ENCODE results near the gene ZNF675. TPM values are rescaled to one million over a fixed set of nuclear protein-coding genes. Genes with fewer than 3 reads are reported as not detected.

ZNF675 gene
- total RNA-seq (2011; cell fraction: chromatin; rRNA removed; ENCODE audit: low replicate concordance) = 43.8 and 56.9 TPM in 2 replicates
- 36.0 and 38.4 TPM in 2 replicates for total RNA-seq (2011; cell fraction: nucleolus; rRNA removed)
- 51.0 and 68.4 TPM in 2 replicates for total RNA-seq (2011; cell fraction: nucleoplasm; rRNA removed)
- total RNA-seq (2014; rRNA removed) (12.9 and 15.2 TPM in 2 replicates), total RNA-seq (2014; rRNA removed; fragmentation: Illumina TruSeq; extraction: Trizol) (26.5 and 28.0 TPM in 2 replicates), total RNA-seq (2015; rRNA removed; fragmentation: Illumina TruSeq; extraction: Trizol) (22.1 and 26.1 TPM in 2 replicates), total RNA-seq (2021) (14.7 and 17.2 TPM in 2 replicates), polyA plus RNA-seq (2011; rRNA removed) (14.8 and 15.7 TPM in 2 replicates), polyA plus RNA-seq (2014; fragmentation: Illumina TruSeq; extraction: Trizol) (18.6 and 21.6 TPM in 2 replicates), polyA plus RNA-seq (2014; fragmentation: Nextera tagmentation; extraction: Ambion mirVana) (10 to 100 TPM; 13.2 to 21.3 TPM), polyA plus RNA-seq (2014; rRNA removed) (14.1 and 15.7 TPM in 2 replicates), polyA minus RNA-seq (2011; rRNA and poly(A)+ RNA removed) (21.1 and 33.8 TPM in 2 replicates), Bru-seq, nascent RNA (percentile 64 among the genes with signal in this experiment), BruChase-seq, experiment 1, labeled RNA remaining after a 2-hour chase (percentile 71 among the genes with signal in this experiment), BruChase-seq, experiment 2, labeled RNA remaining after a 6-hour chase (percentile 71 among the genes with signal in this experiment)
- 2.6 and 7.6 TPM in 2 replicates for polyA plus RNA-seq (2011; cell fraction: cytosol; rRNA removed)
- 12.5 and 15.2 TPM in 2 replicates for polyA plus RNA-seq (2011; cell fraction: nucleus; rRNA removed)
- polyA plus RNA-seq (2012) = 7.4 and 8.5 TPM in 2 replicates
- 7.1 and 8.1 TPM in 2 replicates for polyA minus RNA-seq (2011; cell fraction: cytosol; rRNA and poly(A)+ RNA removed)
- polyA minus RNA-seq (2011; cell fraction: nucleus; rRNA and poly(A)+ RNA removed) = 21.9 and 31.2 TPM in 2 replicates
- long read RNA-seq, experiment 1, full-length matches to known transcripts = 39 of 49 reads
- long read RNA-seq, experiment 1, partial matches to known transcripts = 1 of 49 reads
- long read RNA-seq, experiment 1, other reads (novel, unspliced or antisense) = 9 of 49 reads
- long read RNA-seq, experiment 2, full-length matches to known transcripts = 3 of 6 reads
- long read RNA-seq, experiment 2, partial matches to known transcripts = 0 of 6 reads
- long read RNA-seq, experiment 2, other reads (novel, unspliced or antisense) = 3 of 6 reads
- long read RNA-seq, experiment 3, full-length matches to known transcripts = 12 of 14 reads
- long read RNA-seq, experiment 3, partial matches to known transcripts = 0 of 14 reads
- long read RNA-seq, experiment 3, other reads (novel, unspliced or antisense) = 2 of 14 reads

GRCh38 chr19:23686621-23687423 is at the start of gene ZNF675:
ZNF675 (minus strand) TSS chr19:23687212; CDS start chr19:23687033, 179 bp downstream.
- Histone ChIP-seq H3K36me3 (ENCODE audit: control insufficient read depth, insufficient read depth, low read length) (peaks cover 11% of the 10 kb centered on the region; the same call in 1 of the 3 replicates), H3K27me3 (ENCODE audit: control insufficient read depth in 2 of 2, insufficient read depth in 2 of 2, low read length in 2 of 2) (no peaks in the 10 kb centered on the region), H3K9me1 (ENCODE audit: control insufficient read depth, insufficient read depth, low read length) (no peaks in the 10 kb centered on the region), H3K27ac (ENCODE audit: extremely low read depth, low read depth, low read length) (peak within 1 kb of the TSS; percentile 93), H4K20me1 (replicated peaks; ENCODE audit: control insufficient read depth, insufficient read depth, low read length) (no peaks in the 10 kb centered on the region), H3K79me2 (ENCODE audit: control insufficient read depth, insufficient read depth, low read length) (peaks cover 44% of the 10 kb centered on the region), H3K9ac (ENCODE audit: insufficient read depth in 1 of 2, low read depth in 2 of 2, low read length in 2 of 2) (peak within 1 kb of the TSS; percentile 88 to 98), H3K4me3 (peak within 1 kb of the TSS; percentile 99), H2AFZ (ENCODE audit: low read depth, low read length) (peak within 1 kb of the TSS; percentile 94), H3K4me2 (ENCODE audit: insufficient read depth, low read length) (peak within 1 kb of the TSS; percentile 88), H3K4me1 (replicated peaks in 1 of 2; ENCODE audit: control insufficient read depth in 2 of 2, insufficient read depth in 2 of 2, low read length in 2 of 2) (peaks cover 0 to 3% of the 10 kb centered on the region in 2 experiments; a peak in 2 of 5 replicates), H3K9me3 (replicated peaks; ENCODE audit: control insufficient read depth, insufficient read depth, low read depth, low read length) (no peaks in the 10 kb centered on the region)
- intact Hi-C loops (cut with micrococcal nuclease) (loop anchor here (2.0 kb wide), 1 partner anchor 76 kb away; a partner anchor contains a TSS), in situ Hi-C loops (cut with MboI) (loop anchor here (10.0 kb wide), 1 partner anchor 68 kb away; the partner anchor contains the start of gene ZNF681)
- ChIA-PET POLR2A (interaction anchor here (0.8 to 1.7 kb wide), 6 partner anchors 12 to 400 kb away, joined by 3 to 8 read pairs (median 4); partner anchors contain the start of genes ZNF254 and ZNF681), CTCF (ENCODE audit: low intra/inter-chr PET ratio) (no interaction called here)
- BruUV-seq (replicated peaks) = no TSS peak
- DNase-seq (ENCODE audit: extremely low read depth in 1 of 4, low spot score in 3 of 4) (peak; percentile 86 to 96 (median 88)), FAIRE-seq (peak; percentile 97), ATAC-seq (peak; percentile 96)
- WGBS (ENCODE audit: insufficient coverage, low coverage, missing lambda C conversion rate) = 1% methylated on average over 33 of the region's 33 CpGs
- TF ChIP-seq ZNF436 (CRISPR knock-in tag; IDR thresholded peaks at IDR 0.05) (no peak), CBX3 (IDR thresholded peaks at IDR 0.05; ENCODE audit: borderline replicate concordance in 1 of 2, low read length in 2 of 2) (no peak), GATAD2B (IDR thresholded peaks at IDR 0.05; ENCODE audit: borderline replicate concordance) (no peak), NR2C1 (IDR thresholded peaks at IDR 0.05) (no peak), NR2C1 (tag; IDR thresholded peaks at IDR 0.05) (no peak), ZNF444 (CRISPR knock-in tag; IDR thresholded peaks at IDR 0.05) (no peak), NCOA1 (IDR thresholded peaks at IDR 0.05; ENCODE audit: low read depth) (no peak), POU5F1 (IDR thresholded peaks at IDR 0.05; ENCODE audit: borderline replicate concordance, low read depth, low read length, partially characterized antibody) (no peak), HDGF (IDR thresholded peaks at IDR 0.05) (no peak), ETV6 (IDR thresholded peaks at IDR 0.05; ENCODE audit: borderline replicate concordance in 1 of 2, low read depth in 2 of 2, low read length in 1 of 2) (no peak), ETV6 (CRISPR knock-in tag; IDR thresholded peaks at IDR 0.05; ENCODE audit: borderline replicate concordance) (no peak)
- TF ChIP-seq, protein P1, sequence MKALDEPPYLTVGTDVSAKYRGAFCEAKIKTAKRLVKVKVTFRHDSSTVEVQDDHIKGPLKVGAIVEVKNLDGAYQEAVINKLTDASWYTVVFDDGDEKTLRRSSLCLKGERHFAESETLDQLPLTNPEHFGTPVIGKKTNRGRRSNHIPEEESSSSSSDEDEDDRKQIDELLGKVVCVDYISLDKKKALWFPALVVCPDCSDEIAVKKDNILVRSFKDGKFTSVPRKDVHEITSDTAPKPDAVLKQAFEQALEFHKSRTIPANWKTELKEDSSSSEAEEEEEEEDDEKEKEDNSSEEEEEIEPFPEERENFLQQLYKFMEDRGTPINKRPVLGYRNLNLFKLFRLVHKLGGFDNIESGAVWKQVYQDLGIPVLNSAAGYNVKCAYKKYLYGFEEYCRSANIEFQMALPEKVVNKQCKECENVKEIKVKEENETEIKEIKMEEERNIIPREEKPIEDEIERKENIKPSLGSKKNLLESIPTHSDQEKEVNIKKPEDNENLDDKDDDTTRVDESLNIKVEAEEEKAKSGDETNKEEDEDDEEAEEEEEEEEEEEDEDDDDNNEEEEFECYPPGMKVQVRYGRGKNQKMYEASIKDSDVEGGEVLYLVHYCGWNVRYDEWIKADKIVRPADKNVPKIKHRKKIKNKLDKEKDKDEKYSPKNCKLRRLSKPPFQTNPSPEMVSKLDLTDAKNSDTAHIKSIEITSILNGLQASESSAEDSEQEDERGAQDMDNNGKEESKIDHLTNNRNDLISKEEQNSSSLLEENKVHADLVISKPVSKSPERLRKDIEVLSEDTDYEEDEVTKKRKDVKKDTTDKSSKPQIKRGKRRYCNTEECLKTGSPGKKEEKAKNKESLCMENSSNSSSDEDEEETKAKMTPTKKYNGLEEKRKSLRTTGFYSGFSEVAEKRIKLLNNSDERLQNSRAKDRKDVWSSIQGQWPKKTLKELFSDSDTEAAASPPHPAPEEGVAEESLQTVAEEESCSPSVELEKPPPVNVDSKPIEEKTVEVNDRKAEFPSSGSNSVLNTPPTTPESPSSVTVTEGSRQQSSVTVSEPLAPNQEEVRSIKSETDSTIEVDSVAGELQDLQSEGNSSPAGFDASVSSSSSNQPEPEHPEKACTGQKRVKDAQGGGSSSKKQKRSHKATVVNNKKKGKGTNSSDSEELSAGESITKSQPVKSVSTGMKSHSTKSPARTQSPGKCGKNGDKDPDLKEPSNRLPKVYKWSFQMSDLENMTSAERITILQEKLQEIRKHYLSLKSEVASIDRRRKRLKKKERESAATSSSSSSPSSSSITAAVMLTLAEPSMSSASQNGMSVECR (CRISPR knock-in tag; IDR thresholded peaks at IDR 0.05) = 0 out of 2 replicates have a peak, but pooled peaks have one; percentile 22
